Raji (cell line): ENCODE results near the gene USP49.

Source experiments
- POLR2A ChIP-seq: IDR thresholded peaks from 2 replicates; pipeline ENCODE4 v1.6.1; 2011; ENCODE audit warnings: low read depth, low read length, control low read depth; ENCODE audit not compliant: insufficient read depth

Gene USP49

DNA sequence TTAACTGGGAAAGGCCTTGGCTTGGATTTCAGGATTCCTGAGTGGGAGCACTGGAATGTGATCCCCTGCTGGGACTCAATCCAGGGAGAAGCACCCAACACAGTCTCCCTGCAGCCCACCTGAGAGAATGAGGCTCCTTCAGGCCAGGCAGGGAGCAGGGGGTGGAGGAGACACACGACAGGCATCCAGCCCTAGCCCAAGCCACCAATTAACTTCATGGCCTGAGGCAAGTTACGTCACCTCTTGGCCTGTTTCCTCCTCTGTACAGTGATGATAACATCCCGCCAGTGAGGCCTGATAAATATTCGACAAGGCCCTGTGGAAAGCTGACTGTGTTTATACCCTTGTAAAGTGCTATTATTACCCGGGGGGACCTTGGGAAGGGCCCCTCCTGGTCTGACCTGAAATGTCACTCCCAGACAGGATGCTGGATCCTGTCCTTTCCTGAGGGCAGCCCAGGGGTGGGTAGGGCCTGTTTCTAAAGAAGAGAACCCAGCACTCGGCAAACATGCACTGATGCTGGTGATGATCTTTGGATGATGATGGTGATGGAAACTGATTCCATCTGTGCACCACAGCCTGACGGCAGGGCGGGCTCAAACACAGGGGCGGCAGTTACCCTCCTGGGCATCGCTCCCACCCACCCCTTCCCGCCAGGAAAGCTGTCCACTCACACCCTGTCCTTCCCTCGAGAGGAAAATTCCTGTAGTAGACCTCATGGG is 127.9 kb downstream of the USP49 start:
- TF ChIP-seq POLR2A = no peak

- no peak for TF ChIP-seq POLR2A
Observed at GRCh38 chr6:41763470-41763869, 131.7 kb downstream of the USP49 start.

DNA sequence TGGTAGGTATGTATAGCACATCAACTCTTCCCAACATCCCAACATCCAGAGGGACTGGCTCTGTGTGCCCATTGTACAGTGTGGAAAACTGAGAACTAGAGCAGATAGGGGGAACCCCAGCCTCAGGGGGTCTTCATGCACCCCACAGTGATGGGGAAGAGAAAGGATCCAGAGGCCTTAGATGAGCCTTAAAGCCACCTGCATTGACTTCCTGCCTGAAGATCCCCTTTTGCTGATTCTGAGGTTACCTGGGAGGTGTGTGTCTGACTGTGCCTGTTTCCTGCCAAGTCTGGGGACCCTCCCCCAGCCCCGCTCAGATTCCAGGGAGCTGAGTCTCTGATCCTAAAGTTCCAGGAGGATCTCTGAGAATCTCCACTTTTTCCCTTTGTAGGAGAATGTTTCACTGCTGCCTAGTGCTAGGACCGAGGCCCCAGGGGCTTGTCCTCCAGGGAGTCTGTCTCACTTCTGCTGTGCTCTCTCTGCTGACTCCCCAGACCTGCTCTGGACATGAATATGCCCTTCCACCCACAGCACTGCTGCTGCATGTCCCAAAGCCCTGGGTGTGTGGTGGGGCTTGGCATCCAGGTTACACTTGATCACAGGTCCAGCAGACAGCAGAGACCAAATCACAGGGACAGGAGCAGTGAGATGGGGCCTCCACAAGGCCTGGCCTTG is 135.1 kb downstream of the USP49 start:
- TF ChIP-seq POLR2A = no peak

- TF ChIP-seq POLR2A = no peak
Observed at GRCh38 chr6:41759106-41759904, 135.9 kb downstream of the USP49 start.

GRCh38 chr6:41758641-41759035 is 136.5 kb downstream of the USP49 start:
- TF ChIP-seq POLR2A = no peak

GRCh38 chr6:41757931-41758640 is 137.1 kb downstream of the USP49 start:
- no peak for TF ChIP-seq POLR2A

DNA sequence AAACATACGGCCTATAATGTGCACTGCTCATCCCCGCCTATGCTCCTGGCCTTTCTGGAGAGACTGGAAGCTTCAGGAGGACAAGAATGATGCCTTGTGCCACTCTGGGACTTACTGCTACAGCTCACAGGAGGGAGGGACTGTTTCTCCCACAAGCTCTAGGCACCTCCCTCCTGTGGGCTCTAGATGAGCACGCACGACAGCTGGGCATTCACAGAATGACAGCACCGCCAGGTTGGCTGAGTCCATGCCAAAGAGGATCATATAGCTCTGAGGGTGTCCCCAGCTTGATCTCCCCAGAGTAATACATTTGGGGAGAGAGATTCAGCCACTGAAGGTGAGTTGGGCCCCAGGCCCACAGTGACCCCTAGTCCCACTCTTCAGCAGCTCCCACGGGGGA is 137.9 kb downstream of the USP49 start:
- no peak for TF ChIP-seq POLR2A

- no peak for TF ChIP-seq POLR2A
Observed at GRCh38 chr6:41756354-41756753, 138.8 kb downstream of the USP49 start.

GRCh38 chr6:41755895-41756294 is 139.3 kb downstream of the USP49 start:
- no peak for TF ChIP-seq POLR2A

GRCh38 chr6:41750374-41750773 is 144.8 kb downstream of the USP49 start:
- no peak for TF ChIP-seq POLR2A

GRCh38 chr6:41748542-41748941 is 146.6 kb downstream of the USP49 start:
- TF ChIP-seq POLR2A = no peak

DNA sequence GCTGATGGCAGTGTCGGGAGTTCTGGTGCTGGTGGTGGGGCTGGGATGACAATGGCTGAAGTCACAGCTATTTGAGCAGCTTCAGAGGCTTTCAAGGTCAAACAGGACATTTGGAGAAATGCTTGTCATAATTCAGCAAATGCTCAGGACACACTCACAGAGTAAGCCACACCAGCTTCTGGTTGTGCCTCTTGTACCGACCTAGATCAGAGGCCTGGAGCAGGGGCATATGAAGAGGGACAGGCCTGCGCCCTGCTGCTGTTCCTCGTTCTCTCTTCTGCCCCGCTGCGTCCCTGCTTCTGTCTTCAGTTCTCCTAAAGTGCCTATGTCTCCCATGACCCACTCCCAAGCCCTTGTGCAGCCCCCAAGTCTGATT is 147.1 kb downstream of the USP49 start:
- no peak for TF ChIP-seq POLR2A

- no peak for TF ChIP-seq POLR2A
Observed at GRCh38 chr6:41747256-41748101, 147.7 kb downstream of the USP49 start, which contains the start of gene PGC. Gene PGC, minus strand, starts transcription at chr6:41747397. Its CDS starts 63 bp downstream, at chr6:41747334.

DNA sequence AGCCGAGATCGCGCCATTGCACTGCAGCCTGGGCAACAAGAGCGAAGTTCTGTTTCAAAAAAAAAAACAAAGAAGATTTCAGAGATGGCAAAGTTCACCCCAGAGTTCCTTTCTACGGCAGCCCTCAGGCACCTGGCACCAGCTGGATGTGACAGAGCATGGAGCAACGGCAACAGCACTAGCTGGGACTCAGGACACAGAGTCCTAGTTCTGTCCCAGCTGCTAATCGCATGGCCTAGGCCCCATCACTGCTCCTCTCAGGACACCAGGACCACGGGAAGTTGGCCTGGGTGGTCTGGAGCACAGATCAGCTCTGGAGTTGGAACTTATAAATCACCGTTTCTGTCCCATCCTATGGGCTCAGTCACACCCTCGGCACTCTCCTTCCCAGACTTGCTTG is 149.1 kb downstream of the USP49 start:
- TF ChIP-seq POLR2A = no peak

DNA sequence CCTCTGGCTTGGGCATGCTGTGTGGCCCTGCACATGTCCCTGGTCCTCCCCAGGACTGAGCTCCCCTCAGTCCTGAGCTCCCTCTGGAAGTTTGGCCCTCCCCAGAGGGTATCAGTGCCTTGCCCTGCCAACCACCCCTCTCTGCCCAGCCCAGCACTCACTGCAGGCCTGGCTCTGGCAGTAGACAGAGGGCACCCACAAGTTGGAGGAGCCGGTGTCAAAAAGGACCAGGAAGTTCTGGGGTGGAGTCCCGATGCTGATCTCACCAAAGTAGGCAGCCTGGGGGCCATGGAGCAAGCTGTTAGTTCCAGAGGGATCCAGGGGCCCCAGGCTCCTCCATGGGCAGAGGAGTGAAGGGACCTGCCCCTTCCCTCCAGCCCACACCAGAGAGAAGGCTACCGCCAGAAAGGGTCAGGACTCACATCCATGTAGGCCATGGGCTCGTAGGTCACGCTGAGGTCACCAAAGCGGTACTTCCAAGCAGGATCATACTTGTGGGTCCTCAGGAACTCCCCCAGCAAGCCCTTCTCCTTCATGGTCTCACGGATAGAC is 150.9 kb downstream of the USP49 start:
- no peak for TF ChIP-seq POLR2A
